NCI-H2029 treated with DMSO at 0.1 percent for 48 hours (cell line): Measurements from ENCODE around the gene CNNM1.

Experiments
- DNase-seq: peaks from one replicate; lab custom pipeline; 2025; lab: John Stamatoyannopoulos, UW

Gene CNNM1

GRCh38 chr10:99421233-99421739, 92.1 kb downstream of the CNNM1 start:
- peak; percentile 11 for DNase-seq

DNA sequence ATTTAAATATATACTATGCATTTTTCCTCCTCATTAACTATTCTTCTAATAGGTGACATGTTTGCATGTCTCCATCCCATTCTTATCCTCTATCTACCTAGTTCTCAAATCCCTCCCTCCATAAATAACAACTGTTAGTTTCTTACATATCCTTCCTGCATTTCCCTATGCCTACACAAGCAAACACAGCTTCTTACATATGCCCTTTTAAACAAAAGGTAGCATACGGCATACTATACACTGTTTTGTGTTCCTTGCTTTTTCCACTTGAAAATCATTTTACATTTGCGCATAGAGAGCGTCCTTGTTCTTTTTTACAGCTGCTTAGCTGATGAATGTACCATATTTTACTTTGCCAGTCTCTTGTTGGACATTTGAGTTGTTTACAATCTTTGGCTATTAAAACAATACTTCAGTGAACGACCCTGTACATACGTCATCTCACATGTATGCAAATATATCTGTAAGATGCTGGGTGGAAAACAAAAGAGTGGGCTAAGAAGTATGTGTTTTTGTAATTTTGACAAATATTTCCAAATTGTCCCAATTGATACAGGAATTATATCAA, 93.5 kb downstream of the CNNM1 start:
- no peak for DNase-seq

DNA sequence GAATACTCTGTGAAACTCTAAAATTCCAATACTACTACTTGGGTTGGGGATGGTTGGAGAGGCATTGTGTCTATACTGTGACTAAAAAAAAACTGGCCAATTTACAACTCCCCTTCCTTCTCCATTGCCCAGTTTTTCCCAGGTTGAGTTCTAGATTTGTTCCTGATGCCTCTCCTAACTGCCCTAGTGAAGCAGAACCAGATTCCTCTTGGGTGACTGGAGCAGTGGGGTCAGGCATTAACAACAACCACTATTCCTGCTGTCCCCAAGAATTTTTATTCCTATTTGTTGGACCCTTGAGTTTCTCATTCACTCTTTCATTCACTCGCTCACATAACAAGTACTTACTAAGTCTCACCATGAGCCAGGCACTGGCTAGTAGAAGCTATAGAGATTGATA, 95.5 kb downstream of the CNNM1 start:
- no peak for DNase-seq

- DNase-seq: no peak
Measured at GRCh38 chr10:99425204-99425603, 96.0 kb downstream of the CNNM1 start.

DNA sequence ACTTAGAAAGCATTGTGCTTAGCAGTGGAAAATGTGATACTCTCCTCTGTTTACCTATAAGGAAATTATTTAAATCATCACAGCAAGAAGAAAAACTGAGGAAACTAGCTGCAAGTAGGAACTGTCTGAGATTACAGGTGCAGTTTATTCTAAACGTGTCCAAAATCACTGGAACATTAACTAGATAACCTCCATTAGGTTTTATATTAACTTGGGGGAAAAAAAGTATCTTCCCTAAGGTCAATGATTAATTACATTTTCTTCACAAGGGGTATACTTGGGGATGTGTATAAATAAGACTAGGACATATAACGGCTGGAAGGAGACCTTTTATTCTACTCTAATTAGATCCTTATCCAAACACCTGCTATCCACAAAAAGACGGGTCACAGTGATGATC, 97.5 kb downstream of the CNNM1 start:
- no peak for DNase-seq

DNA sequence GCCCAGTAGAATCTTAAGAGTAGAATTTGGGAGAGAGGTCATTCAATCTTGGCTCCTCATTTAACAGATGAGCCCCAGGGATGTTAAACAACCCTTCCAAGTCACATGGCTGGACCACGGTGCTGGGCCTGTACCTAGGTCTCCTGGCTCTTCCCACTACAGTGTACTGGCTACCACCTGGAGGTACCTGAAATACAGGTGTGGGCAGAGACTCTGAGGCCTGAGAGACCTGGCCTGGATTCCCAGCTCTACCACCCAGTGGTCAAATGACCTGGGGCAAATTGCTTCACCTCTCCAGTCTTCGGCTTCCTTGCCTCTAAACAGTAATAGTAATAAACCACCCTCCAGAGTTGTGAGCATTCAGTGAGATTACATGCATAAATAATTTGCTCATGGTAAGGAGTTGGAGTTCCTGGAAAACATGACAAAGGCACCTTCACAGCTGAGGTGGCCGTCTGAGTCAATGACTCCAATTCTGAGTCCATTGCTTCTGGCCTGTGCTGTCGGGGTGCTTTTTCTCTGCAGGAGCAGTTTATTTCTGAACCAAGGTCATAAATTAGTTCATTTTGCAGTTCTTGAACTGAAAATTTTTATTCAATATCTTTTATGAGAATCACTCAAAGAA, 98.5 kb downstream of the CNNM1 start:
- no peak for DNase-seq

DNA sequence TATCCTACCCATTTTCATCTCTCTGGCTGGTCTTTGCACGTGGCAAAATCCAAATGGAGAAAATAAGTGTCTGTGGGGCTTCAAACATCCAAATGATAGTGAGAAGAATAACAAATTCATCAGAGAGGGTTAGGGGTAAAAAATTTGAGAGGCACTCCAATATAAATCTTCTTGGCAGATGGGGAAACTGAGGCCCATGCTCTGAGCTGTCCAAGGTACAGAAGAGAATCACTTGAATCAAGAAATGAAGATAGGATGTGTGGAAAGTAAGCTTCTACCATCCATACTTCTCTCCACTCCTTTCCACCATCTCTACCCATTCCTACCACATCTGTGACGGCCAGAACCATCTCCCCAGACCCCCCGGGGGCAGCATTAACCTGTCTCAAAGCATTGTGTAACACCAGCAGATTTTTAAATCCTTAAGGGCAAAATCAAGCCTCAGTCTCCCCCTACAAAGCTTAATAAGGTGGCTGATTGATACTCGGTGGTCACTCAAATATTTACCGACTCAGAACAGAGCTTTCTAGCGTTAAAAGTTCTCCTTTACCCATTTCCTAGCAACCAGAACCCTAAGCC, 100.5 kb downstream of the CNNM1 start:
- DNase-seq: no peak

DNA sequence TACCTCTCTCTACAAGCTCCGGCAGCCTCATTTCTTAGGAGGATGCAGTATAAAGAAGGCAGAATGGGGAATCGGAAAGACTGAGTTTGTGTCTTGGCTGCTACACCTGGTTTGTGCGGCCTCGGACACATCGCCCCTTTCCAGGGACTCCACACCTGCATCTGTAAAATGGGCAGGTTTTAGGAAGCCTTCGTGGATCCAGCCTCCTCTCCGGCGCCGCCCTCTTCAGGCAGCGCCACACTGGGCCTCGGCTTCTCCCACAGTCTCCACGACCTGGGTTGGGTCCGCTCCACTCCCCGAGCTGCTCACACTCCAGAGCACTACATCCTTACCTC, 100.9 kb downstream of the CNNM1 start:
- no peak for DNase-seq

- DNase-seq: peak; percentile 81
Measured at GRCh38 chr10:99430451-99431189, 101.5 kb downstream of the CNNM1 start, which contains the start of gene GOT1. Gene GOT1 (minus strand): TSS chr10:99430624. CDS start chr10:99430565, 59 bp downstream.

- no peak for DNase-seq
Measured at GRCh38 chr10:99431190-99431760, 102.1 kb downstream of the CNNM1 start.

GRCh38 chr10:99432047-99432446, 102.9 kb downstream of the CNNM1 start:
- DNase-seq: no peak

GRCh38 chr10:99432881-99433280, 103.7 kb downstream of the CNNM1 start:
- DNase-seq: no peak

DNA sequence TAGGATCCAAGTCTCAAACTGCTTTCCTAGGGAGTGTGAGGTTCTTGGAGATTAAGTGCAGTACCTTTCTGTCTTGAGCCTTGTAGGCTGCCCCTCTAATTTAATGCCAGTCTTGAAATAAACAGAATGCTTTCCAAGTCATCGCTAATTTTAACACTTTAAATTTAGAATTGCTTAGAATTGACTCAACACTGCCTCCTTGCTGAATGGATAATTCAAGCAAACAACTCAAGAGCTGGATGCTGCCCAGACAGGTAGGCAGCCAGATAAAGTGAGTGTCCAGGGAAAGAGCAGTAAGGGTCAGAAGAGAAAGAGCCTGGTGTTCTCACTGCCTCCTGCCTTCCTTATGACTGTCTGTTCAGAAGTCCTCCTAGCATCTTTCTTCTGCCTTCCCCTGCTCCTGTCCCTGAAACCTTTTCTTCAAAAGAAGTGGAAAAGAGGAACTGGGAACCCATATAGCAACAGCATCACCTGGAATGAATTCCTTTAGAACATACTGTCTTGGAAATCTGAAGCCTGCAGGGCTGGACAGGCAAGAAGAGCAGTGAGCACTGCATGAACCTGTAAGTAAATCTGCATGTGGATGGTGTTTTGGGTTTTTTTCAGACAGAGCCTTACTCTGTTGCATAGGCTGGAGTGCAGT, 104.3 kb downstream of the CNNM1 start:
- DNase-seq: no peak

DNA sequence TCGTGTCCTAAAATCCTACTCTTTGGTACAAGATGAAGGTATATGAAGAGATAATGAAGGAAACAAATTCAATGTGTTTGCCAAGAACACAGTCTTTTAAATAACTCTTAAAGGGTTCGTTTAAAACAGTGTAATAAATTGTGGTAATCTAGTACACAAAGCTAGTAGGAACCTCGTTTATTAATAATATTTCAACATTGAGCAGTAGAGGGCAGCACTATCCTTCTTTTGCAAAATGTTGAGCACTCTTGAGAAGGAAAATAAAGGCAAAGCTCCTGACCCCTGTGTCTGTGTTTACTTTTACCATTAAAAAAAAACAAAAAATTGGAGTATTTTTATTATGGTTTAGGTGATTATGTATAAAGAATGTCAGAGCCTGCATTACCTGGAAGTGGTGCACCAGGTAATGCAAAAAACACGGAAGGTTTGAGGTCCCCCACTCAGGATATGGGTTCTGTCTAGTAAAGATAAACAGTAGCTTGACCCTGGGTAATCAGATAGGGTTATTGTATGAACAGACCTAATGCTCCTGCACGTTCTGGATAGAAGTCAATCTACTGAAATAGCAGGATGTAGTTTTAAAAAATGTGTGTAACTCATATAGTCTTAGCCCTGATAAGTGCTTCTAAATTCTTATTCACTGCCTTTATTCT, 107.0 kb downstream of the CNNM1 start:
- DNase-seq: peak; percentile 24

- DNase-seq: no peak
Measured at GRCh38 chr10:99438890-99439289, 109.7 kb downstream of the CNNM1 start.

DNA sequence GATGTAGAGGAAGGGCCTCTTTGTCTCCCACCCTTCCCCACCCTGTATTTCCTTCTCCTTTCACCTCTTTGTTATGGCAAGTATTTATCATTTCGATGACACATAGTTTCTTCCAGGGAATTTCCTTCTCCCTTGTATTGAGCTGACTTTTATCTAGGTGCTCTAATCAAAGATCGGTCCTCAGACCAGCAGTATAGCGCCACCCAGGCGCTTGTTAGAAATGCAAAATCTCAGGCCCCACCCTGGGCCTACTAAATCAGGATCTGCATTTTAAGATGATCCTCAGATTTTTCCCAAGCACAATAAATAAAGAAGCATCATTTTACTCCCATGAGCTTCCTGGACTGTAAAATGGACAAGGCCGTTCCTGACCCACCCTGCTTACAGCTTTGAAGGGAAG, 113.2 kb downstream of the CNNM1 start:
- DNase-seq: no peak

- DNase-seq: no peak
Measured at GRCh38 chr10:99443500-99443899, 114.3 kb downstream of the CNNM1 start.
